ENCODE measurements around the gene CA11. TPM values are rescaled to one million over a fixed set of nuclear protein-coding genes. Genes with fewer than 3 reads are reported as not detected.

The CA11 gene
- total RNA-seq, 1 donor from 2014 or later: 3.1 TPM

GRCh38 chr19:48613024-48613851 lies 32.7 kb downstream of the CA11 start:
- ATAC-seq: no peak

GRCh38 chr19:48611872-48612271 lies 34.1 kb downstream of the CA11 start:
- ATAC-seq: no peak

DNA sequence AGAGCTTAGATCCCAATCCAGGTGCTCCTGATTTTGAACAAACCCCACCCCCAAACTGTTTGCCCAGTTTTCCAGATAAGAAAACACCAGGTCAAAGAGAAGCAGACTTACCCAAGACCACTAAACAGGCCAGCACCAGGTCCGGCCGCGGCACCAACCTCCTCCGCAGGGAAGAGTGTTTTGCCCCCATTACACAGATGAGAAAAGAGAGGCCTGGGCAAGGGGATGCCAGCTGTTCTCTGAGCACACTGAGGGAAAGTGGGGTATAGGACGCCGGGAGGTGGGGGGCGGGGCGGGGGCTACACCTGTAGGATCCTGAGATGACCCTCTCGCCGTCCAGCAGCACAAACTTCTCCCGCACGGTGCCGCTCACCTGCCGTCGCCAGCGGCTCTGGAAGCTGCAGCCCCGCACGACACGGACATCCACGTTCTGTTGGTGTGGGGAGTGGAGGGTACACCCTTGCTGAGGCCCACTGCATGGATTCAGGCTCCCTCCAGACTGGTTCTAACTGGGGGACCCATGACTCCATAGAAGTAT lies 36.3 kb downstream of the CA11 start:
- ATAC-seq: no peak

DNA sequence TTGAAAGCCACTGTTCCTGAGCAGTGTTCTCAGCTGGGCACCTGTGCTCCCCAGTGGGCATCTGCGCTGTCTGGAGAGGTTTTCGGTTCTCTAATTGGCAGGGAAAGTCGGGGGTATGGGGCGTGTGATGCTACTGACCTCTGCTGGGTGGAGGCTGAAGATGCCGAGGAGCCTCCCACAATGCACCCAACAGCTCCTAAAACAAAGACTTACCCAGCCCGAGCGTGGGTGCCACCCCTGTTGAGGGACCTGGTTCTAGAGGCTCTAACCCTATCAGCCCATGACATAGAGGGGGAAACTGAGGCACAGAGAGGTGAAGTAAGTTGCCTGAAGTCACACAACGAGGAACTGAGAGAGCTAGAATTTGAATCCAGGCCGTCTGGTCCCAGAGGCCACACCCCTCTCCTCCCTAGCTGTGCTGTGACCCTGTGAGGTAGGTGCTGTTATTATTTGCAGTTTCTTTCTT lies 37.2 kb downstream of the CA11 start:
- ATAC-seq: peak; percentile 31

GRCh38 chr19:48607359-48607755 lies 38.6 kb downstream of the CA11 start:
- peak; percentile 1 for ATAC-seq

GRCh38 chr19:48606463-48607358 lies 39.3 kb downstream of the CA11 start, which contains the start of gene SPACA4:
TSS of gene SPACA4 (plus strand) at chr19:48606742. CDS start at chr19:48606979, 237 bp downstream.
- peak; percentile 15 for ATAC-seq

- ATAC-seq: peak; percentile 5
These were observed 42.1 kb downstream of the CA11 start for GRCh38 chr19:48603850-48604249.

DNA sequence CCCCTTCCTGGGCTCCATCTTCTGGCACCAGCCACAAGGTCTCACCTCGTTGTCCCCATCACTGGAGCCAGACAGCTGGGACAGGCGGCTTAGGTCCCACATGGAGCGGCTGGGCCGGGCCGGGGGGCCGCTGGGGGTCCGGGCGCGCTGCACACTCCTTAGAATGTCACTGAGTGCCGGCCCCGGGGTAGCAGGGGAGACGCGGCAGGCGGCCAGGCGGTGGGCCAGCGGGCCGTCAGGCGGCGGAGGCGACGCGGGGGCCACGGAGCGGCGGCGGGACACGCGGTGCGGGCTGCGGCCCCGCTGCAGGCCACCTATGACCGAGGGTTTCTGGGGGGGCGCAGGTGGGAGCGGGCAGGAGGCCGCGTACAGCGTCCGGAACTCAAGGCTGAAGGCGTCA lies 42.5 kb downstream of the CA11 start:
- ATAC-seq: no peak

DNA sequence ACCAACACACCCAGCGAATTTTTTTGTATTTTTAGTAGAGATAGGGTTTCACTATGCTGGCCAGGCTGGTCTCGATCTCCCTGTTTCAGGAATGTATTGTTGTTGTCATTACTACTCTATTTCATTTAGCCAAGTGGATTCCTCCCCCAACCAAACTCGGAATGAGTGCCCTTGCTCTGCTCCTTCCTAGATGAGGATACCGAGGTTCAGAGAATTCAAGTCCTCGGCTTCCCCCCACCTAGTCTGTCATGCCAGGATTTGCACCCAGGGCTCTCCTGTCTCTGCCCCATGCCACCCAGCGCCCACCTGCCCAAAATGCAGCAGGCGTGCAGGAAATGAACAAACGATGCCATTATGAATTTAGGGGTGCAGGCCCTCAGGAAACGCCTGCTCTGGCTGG lies 43.0 kb downstream of the CA11 start:
- no peak for ATAC-seq

GRCh38 chr19:48600679-48601417 lies 45.1 kb downstream of the CA11 start:
- no peak for ATAC-seq

GRCh38 chr19:48598996-48599700 lies 46.8 kb downstream of the CA11 start:
- ATAC-seq: peak; percentile 1

- ATAC-seq: peak; percentile 20
These were observed 49.1 kb downstream of the CA11 start for GRCh38 chr19:48596679-48597465.

- peak; percentile 3 for ATAC-seq
These were observed 49.8 kb downstream of the CA11 start for GRCh38 chr19:48596237-48596636.

DNA sequence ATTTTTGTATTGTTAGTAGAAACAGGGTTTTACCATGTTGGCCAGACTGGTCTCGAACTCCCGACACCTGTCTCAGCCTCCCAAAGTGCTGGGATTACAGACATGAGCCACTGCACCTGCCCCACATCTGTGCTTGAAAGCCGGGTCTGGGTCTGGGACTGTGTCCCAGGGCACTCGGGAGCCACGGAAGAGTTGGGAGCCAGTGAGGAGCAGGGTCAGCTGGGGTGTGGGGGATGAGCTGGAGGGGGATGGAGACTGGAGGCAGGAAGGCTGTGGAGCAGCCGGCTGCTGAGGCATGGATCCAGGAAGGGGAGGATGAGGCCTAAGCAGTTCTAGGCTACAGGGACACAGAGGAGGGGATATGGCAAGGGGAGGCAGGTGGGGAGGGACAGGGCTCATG lies 50.2 kb downstream of the CA11 start:
- peak; percentile 14 for ATAC-seq

DNA sequence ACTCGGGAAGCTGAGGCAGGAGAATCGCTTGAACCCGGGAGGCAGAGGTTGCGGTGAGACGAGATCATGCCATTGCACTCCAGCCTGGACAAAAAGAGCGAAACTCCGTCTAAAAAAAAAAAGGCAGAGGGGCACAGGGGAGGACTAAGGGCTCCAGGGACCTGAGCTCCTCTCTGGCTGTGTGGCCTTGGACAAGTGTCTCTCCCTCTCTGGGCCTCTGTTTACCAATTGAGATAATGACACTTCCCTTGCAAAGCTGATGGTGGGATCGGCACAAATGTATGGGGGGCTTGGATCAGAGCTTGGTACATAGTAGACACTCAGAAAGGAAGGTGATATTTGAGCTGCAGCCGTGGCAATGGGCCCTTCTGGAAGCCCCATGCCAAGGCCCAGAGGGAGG lies 50.8 kb downstream of the CA11 start:
- no peak for ATAC-seq

GRCh38 chr19:48591021-48591420 lies 55.0 kb downstream of the CA11 start:
- ATAC-seq: no peak

- peak; percentile 88 for ATAC-seq
These were observed 57.2 kb downstream of the CA11 start for GRCh38 chr19:48588670-48589401.
